CD4-positive, alpha-beta memory T cell (primary cell): ENCODE measurements around the gene SRGAP3. TPM values are rescaled to one million over a fixed set of nuclear protein-coding genes. Genes with fewer than 3 reads are reported as not detected.

Experiments used
- CTCF ChIA-PET: fragments of 350-600 bp; sonication (Branson Sonifier 250); formaldehyde crosslinking; loops from one replicate; lab custom pipeline; 2021; ENCODE audit warnings: inconsistent platforms; ENCODE audit not compliant: partially characterized antibody; lab: Charles Lee
- POLR2A ChIA-PET: fragments of 350-600 bp; sonication (Branson Sonifier 250); formaldehyde crosslinking; loops from one replicate; lab custom pipeline; 2021; ENCODE audit not compliant: partially characterized antibody; lab: Charles Lee
- DNase-seq, 5 donors: peaks; one replicate each; pipeline versions ENCODE4 v3.0.0 to v3.0.0-alpha.2; 2020 to 2022; ENCODE audit warnings: mixed read lengths in 1 of 5
- H3K27ac ChIP-seq: one replicate; pipeline ENCODE4 v1.7.0; 2013; ENCODE audit warnings: low read depth, low read length
- H3K27me3 ChIP-seq: 2 replicates; pipeline ENCODE4 v1.7.0; 2013; ENCODE audit warnings: mild to moderate bottlenecking, low read length, moderate library complexity; ENCODE audit not compliant: insufficient read depth
- H3K36me3 ChIP-seq: 2 replicates; pipeline ENCODE4 v1.7.0; 2013; ENCODE audit warnings: mild to moderate bottlenecking, low read length, moderate library complexity; ENCODE audit not compliant: insufficient read depth
- H3K4me1 ChIP-seq: 2 replicates; pipeline ENCODE4 v1.7.0; 2013; ENCODE audit warnings: mild to moderate bottlenecking, low read length, moderate library complexity; ENCODE audit not compliant: insufficient read depth
- H3K4me3 ChIP-seq, 2 donors: one replicate each; pipeline ENCODE4 v1.7.0; 2013; ENCODE audit warnings: low read length in 2 of 2, mild to moderate bottlenecking in 1 of 2
- H3K9me3 ChIP-seq, 2 donors: one replicate each; pipeline ENCODE4 v1.7.0; 2013; ENCODE audit warnings: low read length in 2 of 2, control low read depth in 1 of 2; ENCODE audit not compliant: control insufficient read depth in 1 of 2
- H3K27ac Mint-ChIP-seq, 7 donors: one replicate each; pipeline ENCODE4 v1.8.0; 2020 to 2021; ENCODE audit warnings: mixed read lengths in 7 of 7, mild to moderate bottlenecking in 6 of 7, inconsistent platforms in 3 of 7, moderate library complexity in 3 of 7
- H3K27me3 Mint-ChIP-seq, 2 donors: one replicate each; pipeline ENCODE4 v1.8.0; 2020 to 2021; ENCODE audit warnings: mixed read lengths in 2 of 2
- H3K36me3 Mint-ChIP-seq, 2 donors: one replicate each; pipeline ENCODE4 v1.8.0; 2020 to 2021; ENCODE audit warnings: mixed read lengths in 2 of 2, inconsistent platforms in 1 of 2, mild to moderate bottlenecking in 1 of 2
- H3K4me1 Mint-ChIP-seq, 4 donors: one replicate each; pipeline ENCODE4 v1.8.0; 2020 to 2021; ENCODE audit warnings: mixed read lengths in 4 of 4, mild to moderate bottlenecking in 1 of 4
- H3K4me3 Mint-ChIP-seq, 8 donors: one replicate each; pipeline ENCODE4 v1.8.0; 2020 to 2021; ENCODE audit warnings: mixed read lengths in 8 of 8, mild to moderate bottlenecking in 7 of 8, moderate library complexity in 6 of 8, inconsistent platforms in 3 of 8
- H3K9me3 Mint-ChIP-seq, 8 donors: one replicate each; pipeline ENCODE4 v1.8.0; 2020 to 2021; ENCODE audit warnings: mixed read lengths in 8 of 8, mild to moderate bottlenecking in 5 of 8, inconsistent platforms in 3 of 8, moderate library complexity in 1 of 8
- intact Hi-C: fragments of 100-400 bp; cut with micrococcal nuclease; formaldehyde crosslinking; loops from one replicate; pipeline ENCODE4 v1.15.1; 2023
- polyA plus RNA-seq, 2 donors: library from polyadenylated mRNA; unstranded; fragments of 300-500 nt; fragmentation: Illumina TruSeq; gene quantifications; one replicate each; pipeline ENCODE4 v1.2.3, GENCODE V29; 2021
- total RNA-seq, 2 experiments: library from RNA; stranded (reverse); gene quantifications; one replicate each; pipeline ENCODE4 v1.2.3, GENCODE V29; 2021

The SRGAP3 gene
- total and polyA plus RNA-seq, 4 experiments from 2014 or later, result 0.35 to 2.4 (median 1.7) TPM

- intact Hi-C loops, result no loop called here
- ChIA-PET CTCF (interaction anchor here (1.7 to 13.1 kb wide), 2 partner anchors 11 to 334 kb away, joined by 5 to 227 read pairs; no protein-coding TSS in a partner anchor), POLR2A (no interaction called here)
- H3K27me3 ChIP-seq, result no peaks in the 10 kb centered on the region
- no peak overlapping the region for H3K4me3 ChIP-seq
- no peak overlapping the region for H3K27ac ChIP-seq
- Mint-ChIP-seq H3K36me3 (no peaks in the 10 kb centered on the region), H3K27ac (no peak overlapping the region), H3K4me1 (peaks cover 2 to 5% (median 4%) of the 10 kb centered on the region in 4 donors), H3K4me3 (no peak overlapping the region), H3K27me3 (peaks cover 5 to 8% of the 10 kb centered on the region in 2 donors), H3K9me3 (peaks cover 0 to 3% (median 0%) of the 10 kb centered on the region in 8 donors)
- H3K4me1 ChIP-seq, result no peaks in the 10 kb centered on the region
- no peaks in the 10 kb centered on the region for H3K36me3 ChIP-seq
- no peaks in the 10 kb centered on the region for H3K9me3 ChIP-seq
- no peak for DNase-seq
These were observed 280.2 kb downstream of the SRGAP3 start for GRCh38 chr3:8969241-8969640.

- Histone ChIP-seq H3K27ac (no peak overlapping the region), H3K36me3 (no peaks in the 10 kb centered on the region), H3K4me1 (peaks cover 5% of the 10 kb centered on the region), H3K9me3 (no peaks in the 10 kb centered on the region), H3K27me3 (no peaks in the 10 kb centered on the region), H3K4me3 (no peak overlapping the region)
- ChIA-PET POLR2A (no interaction called here), CTCF (interaction anchor here (1.7 to 13.1 kb wide), 2 partner anchors 12 to 335 kb away, joined by 5 to 227 read pairs; no protein-coding TSS in a partner anchor)
- H3K27me3 Mint-ChIP-seq, result peaks cover 5 to 8% of the 10 kb centered on the region in 2 donors
- DNase-seq, result no peak
- H3K9me3 Mint-ChIP-seq, result peaks cover 0 to 3% (median 0%) of the 10 kb centered on the region in 8 donors
- no peak overlapping the region for H3K27ac Mint-ChIP-seq
- peaks cover 0 to under 1% of the 10 kb centered on the region in 2 donors for H3K36me3 Mint-ChIP-seq
- intact Hi-C loops, result no loop called here
- H3K4me1 Mint-ChIP-seq, result peaks cover 5 to 13% (median 7%) of the 10 kb centered on the region in 4 donors
- no peak overlapping the region for H3K4me3 Mint-ChIP-seq
These were observed 281.0 kb downstream of the SRGAP3 start for GRCh38 chr3:8968375-8968882.

GRCh38 chr3:8967553-8967952, 281.9 kb downstream of the SRGAP3 start:
- Mint-ChIP-seq H3K9me3 (peaks cover 0 to 5% (median 0%) of the 10 kb centered on the region in 8 donors), H3K36me3 (peaks cover 0 to 9% of the 10 kb centered on the region in 2 donors), H3K27ac (no peak overlapping the region), H3K4me1 (peaks cover 6 to 21% (median 13%) of the 10 kb centered on the region in 4 donors), H3K27me3 (peaks cover 5 to 8% of the 10 kb centered on the region in 2 donors), H3K4me3 (no peak overlapping the region)
- no peaks in the 10 kb centered on the region for H3K9me3 ChIP-seq
- CTCF ChIA-PET, result interaction anchor here (13.1 kb wide), 1 partner anchor 335 kb away, joined by 227 read pairs; no protein-coding TSS in a partner anchor
- no peak overlapping the region for H3K4me3 ChIP-seq
- H3K4me1 ChIP-seq, result peaks cover 10% of the 10 kb centered on the region
- intact Hi-C loops, result no loop called here
- no peak overlapping the region for H3K27ac ChIP-seq
- no peaks in the 10 kb centered on the region for H3K27me3 ChIP-seq
- POLR2A ChIA-PET, result no interaction called here
- no peak for DNase-seq
- no peaks in the 10 kb centered on the region for H3K36me3 ChIP-seq

- Histone ChIP-seq H3K4me1 (peaks cover 16% of the 10 kb centered on the region), H3K9me3 (no peaks in the 10 kb centered on the region), H3K4me3 (no peak overlapping the region), H3K27me3 (no peaks in the 10 kb centered on the region), H3K27ac (no peak overlapping the region), H3K36me3 (no peaks in the 10 kb centered on the region)
- Mint-ChIP-seq H3K4me1 (peaks cover 10 to 28% (median 19%) of the 10 kb centered on the region in 4 donors), H3K4me3 (no peak overlapping the region), H3K9me3 (peaks cover 0 to 5% (median 0%) of the 10 kb centered on the region in 8 donors), H3K36me3 (peaks cover 0 to 11% of the 10 kb centered on the region in 2 donors), H3K27me3 (peaks cover 5 to 8% of the 10 kb centered on the region in 2 donors), H3K27ac (peak overlapping the region in 1 of 7 donors; percentile 65)
- ChIA-PET POLR2A (no interaction called here), CTCF (interaction anchor here (0.8 to 13.1 kb wide), 2 partner anchors 336 to 343 kb away, joined by 4 to 227 read pairs; no protein-coding TSS in a partner anchor)
- intact Hi-C loops, result no loop called here
- DNase-seq, result no peak
These were observed 282.6 kb downstream of the SRGAP3 start for GRCh38 chr3:8966820-8967348.

- intact Hi-C loops, result no loop called here
- Histone ChIP-seq H3K27me3 (no peaks in the 10 kb centered on the region), H3K27ac (no peak overlapping the region), H3K4me1 (peaks cover 21% of the 10 kb centered on the region), H3K36me3 (no peaks in the 10 kb centered on the region), H3K4me3 (no peak overlapping the region), H3K9me3 (no peaks in the 10 kb centered on the region)
- Mint-ChIP-seq H3K4me1 (peaks cover 10 to 33% (median 21%) of the 10 kb centered on the region in 4 donors), H3K27me3 (peaks cover 5 to 8% of the 10 kb centered on the region in 2 donors), H3K36me3 (peaks cover 0 to 11% of the 10 kb centered on the region in 2 donors), H3K4me3 (no peak overlapping the region), H3K27ac (peak overlapping the region in 2 of 7 donors; percentile 42 to 65), H3K9me3 (peaks cover 0 to 5% (median 0%) of the 10 kb centered on the region in 8 donors)
- ChIA-PET CTCF (interaction anchor here (0.8 to 13.1 kb wide), 2 partner anchors 337 to 344 kb away, joined by 4 to 227 read pairs; no protein-coding TSS in a partner anchor), POLR2A (no interaction called here)
- no peak for DNase-seq
These were observed 283.2 kb downstream of the SRGAP3 start for GRCh38 chr3:8966150-8966819.

- H3K36me3 ChIP-seq, result no peaks in the 10 kb centered on the region
- no peak for DNase-seq
- intact Hi-C loops, result no loop called here
- peaks cover 0 to 5% (median 0%) of the 10 kb centered on the region in 8 donors for H3K9me3 Mint-ChIP-seq
- CTCF ChIA-PET, result interaction anchor here (13.1 kb wide), 1 partner anchor 338 kb away, joined by 227 read pairs; no protein-coding TSS in a partner anchor
- H3K9me3 ChIP-seq, result no peaks in the 10 kb centered on the region
- POLR2A ChIA-PET, result no interaction called here
- peaks cover 13 to 35% (median 23%) of the 10 kb centered on the region in 4 donors for H3K4me1 Mint-ChIP-seq
- peak overlapping the region in 6 of 7 donors; percentile 3 to 98 (median 78) for H3K27ac Mint-ChIP-seq
- no peak overlapping the region for H3K4me3 ChIP-seq
- H3K27ac ChIP-seq, result no peak overlapping the region
- peaks cover 21% of the 10 kb centered on the region for H3K4me1 ChIP-seq
- H3K4me3 Mint-ChIP-seq, result peak overlapping the region; percentile 92 to 97 (median 94)
- H3K27me3 ChIP-seq, result no peaks in the 10 kb centered on the region
- H3K27me3 Mint-ChIP-seq, result peaks cover 4 to 5% of the 10 kb centered on the region in 2 donors
- peaks cover 0 to 11% of the 10 kb centered on the region in 2 donors for H3K36me3 Mint-ChIP-seq
These were observed 284.7 kb downstream of the SRGAP3 start for GRCh38 chr3:8964436-8965370.
